NT2/D1 (cell line): ENCODE results near the gene LBP.
"Not testable (repeated sequence)": the region's sequence is repeated elsewhere in the genome, so short reads cannot be mapped to it uniquely, and the experiment has no call there.

Experiments
- DNase-seq: peaks from one replicate; pipeline ENCODE4 v3.0.0-alpha.2; 2011; ENCODE audit warnings: low read depth, low spot score
- H3K27me3 ChIP-seq: 2 replicates; pipeline ENCODE4 v1.6.0; 2011; ENCODE audit warnings: mild to moderate bottlenecking; ENCODE audit not compliant: insufficient read length, insufficient read depth
- H3K36me3 ChIP-seq: 2 replicates; pipeline ENCODE4 v1.6.1; 2011; ENCODE audit warnings: mild to moderate bottlenecking, low read length, mixed read lengths; ENCODE audit not compliant: insufficient read depth, insufficient read length
- H3K4me1 ChIP-seq: 2 replicates; pipeline ENCODE4 v1.5.1; 2011; ENCODE audit not compliant: insufficient read depth, insufficient read length
- H3K4me3 ChIP-seq: 2 replicates; pipeline ENCODE4 v1.5.1; 2011; ENCODE audit warnings: low read depth; ENCODE audit not compliant: insufficient read length
- H3K9ac ChIP-seq: 2 replicates; pipeline ENCODE4 v1.6.0; 2011; ENCODE audit warnings: low read depth; ENCODE audit not compliant: insufficient read length
- H3K9me3 ChIP-seq: 2 replicates; pipeline ENCODE4 v1.5.1; 2011; ENCODE audit warnings: mild to moderate bottlenecking, low read length; ENCODE audit not compliant: insufficient read depth
- SUZ12 ChIP-seq: IDR thresholded peaks from 2 replicates; pipeline ENCODE4 v1.6.1; 2011; ENCODE audit not compliant: insufficient read length, insufficient read depth; ENCODE audit errors: extremely low read depth
- YY1 ChIP-seq: IDR thresholded peaks from 2 replicates; pipeline ENCODE4 v1.6.1; 2011; ENCODE audit not compliant: insufficient read length, insufficient read depth
- ZNF274 ChIP-seq: IDR thresholded peaks from 2 replicates; pipeline ENCODE4 v1.6.1; 2011; ENCODE audit warnings: mild to moderate bottlenecking, low read depth, low read length

LBP gene

DNA sequence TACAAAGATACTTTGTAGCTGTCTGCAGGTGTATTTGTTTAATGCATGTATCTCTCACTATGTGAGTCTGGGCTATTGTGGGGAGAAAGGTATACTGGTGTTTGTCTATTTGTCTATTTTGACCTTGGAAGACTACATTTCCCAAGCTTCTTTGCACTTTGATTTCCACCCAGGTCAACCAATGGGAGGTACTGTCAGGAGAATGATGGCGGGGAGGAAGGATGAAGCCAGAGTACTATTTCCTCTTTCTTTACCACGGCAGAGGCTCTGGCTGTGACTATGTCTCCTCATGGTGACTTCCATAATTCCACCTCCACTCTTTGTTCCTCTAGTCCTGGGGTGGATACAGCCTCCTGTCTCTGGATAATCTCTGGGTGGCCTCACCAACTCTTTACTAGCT, 23.1 kb downstream of the LBP start:
- no peaks in the 10 kb centered on the region for H3K9me3 ChIP-seq
- no peak overlapping the region for H3K4me3 ChIP-seq
- peaks cover 2% of the 10 kb centered on the region for H3K4me1 ChIP-seq
- no peaks in the 10 kb centered on the region for H3K27me3 ChIP-seq
- no peak for DNase-seq
- TF ChIP-seq SUZ12 (no peak), ZNF274 (no peak), YY1 (no peak)
- H3K36me3 ChIP-seq: no peaks in the 10 kb centered on the region
- H3K9ac ChIP-seq: no peak overlapping the region

- no peak for TF ChIP-seq YY1
- no peak for TF ChIP-seq SUZ12
- no peak for TF ChIP-seq ZNF274
- Histone ChIP-seq H3K9me3 (no peaks in the 10 kb centered on the region), H3K27me3 (no peaks in the 10 kb centered on the region), H3K4me1 (peaks cover 2% of the 10 kb centered on the region), H3K36me3 (no peaks in the 10 kb centered on the region), H3K9ac (no peak overlapping the region), H3K4me3 (no peak overlapping the region)
- no peak for DNase-seq
Observed at GRCh38 chr20:38372806-38373205, 26.5 kb downstream of the LBP start.

GRCh38 chr20:38373231-38373867, 27.1 kb downstream of the LBP start:
- Histone ChIP-seq H3K4me1 (peaks cover 2% of the 10 kb centered on the region), H3K9me3 (no peaks in the 10 kb centered on the region), H3K27me3 (no peaks in the 10 kb centered on the region), H3K9ac (no peak overlapping the region), H3K4me3 (no peak overlapping the region), H3K36me3 (no peaks in the 10 kb centered on the region)
- no peak for DNase-seq
- TF ChIP-seq ZNF274 (no peak), YY1 (no peak), SUZ12 (no peak)

DNA sequence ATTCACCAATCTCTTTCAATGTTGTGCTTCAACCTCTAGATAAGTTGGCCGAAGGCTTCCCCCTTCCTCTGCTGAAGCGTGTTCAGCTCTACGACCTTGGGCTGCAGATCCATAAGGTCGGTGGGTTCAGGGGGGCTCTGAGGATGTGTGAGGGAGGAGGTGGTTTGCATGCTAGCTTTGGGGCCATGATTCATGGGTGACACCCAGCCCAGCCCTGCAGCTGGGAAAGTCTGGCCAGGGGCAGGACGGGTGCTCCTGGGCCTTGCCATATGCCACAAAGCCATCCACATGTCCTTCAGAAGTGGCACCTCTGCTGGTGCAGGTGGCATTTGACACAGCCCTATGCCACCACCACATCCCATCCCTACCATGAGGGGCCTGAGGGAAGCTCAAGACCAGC, 27.6 kb downstream of the LBP start:
- TF ChIP-seq SUZ12: no peak
- TF ChIP-seq ZNF274: no peak
- no peak for TF ChIP-seq YY1
- Histone ChIP-seq H3K27me3 (no peaks in the 10 kb centered on the region), H3K4me1 (peaks cover 2% of the 10 kb centered on the region), H3K36me3 (no peaks in the 10 kb centered on the region), H3K9ac (no peak overlapping the region), H3K4me3 (no peak overlapping the region), H3K9me3 (no peaks in the 10 kb centered on the region)
- DNase-seq: no peak

- DNase-seq: no peak
- H3K9me3 ChIP-seq: no peaks in the 10 kb centered on the region
- no peak for TF ChIP-seq YY1
Observed at GRCh38 chr20:38377039-38377685, 30.9 kb downstream of the LBP start.

DNA sequence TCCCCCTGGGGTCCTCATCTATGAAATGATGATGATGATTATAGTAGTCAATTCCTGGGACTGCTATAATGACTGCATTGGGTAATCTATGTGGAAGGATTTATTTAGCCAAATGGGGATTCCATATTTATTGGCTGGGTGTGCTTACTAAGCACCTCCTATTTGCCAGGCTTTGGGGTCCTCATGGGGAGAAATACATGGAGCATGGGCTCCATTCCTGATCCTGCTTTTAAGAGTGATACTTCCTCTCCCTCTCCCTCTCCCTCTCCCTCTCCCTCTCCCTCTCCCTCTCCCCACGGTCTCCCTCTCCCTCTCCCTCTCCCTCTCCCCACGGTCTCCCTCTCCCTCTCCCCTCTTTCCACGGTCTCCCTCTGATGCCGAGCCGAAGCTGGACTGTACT, 31.6 kb downstream of the LBP start:
- not testable (repeated sequence) for H3K36me3 ChIP-seq, H3K27me3 ChIP-seq, H3K9me3 ChIP-seq, H3K9ac ChIP-seq, H3K4me1 ChIP-seq, H3K4me3 ChIP-seq, DNase-seq

More at GRCh38 chr20:38377039-38377685, 30.9 kb downstream of the LBP start:
- Histone ChIP-seq H3K4me1 (no peaks in the 10 kb centered on the region), H3K9ac (no peak overlapping the region), H3K4me3 (no peak overlapping the region), H3K27me3 (no peaks in the 10 kb centered on the region), H3K36me3 (no peaks in the 10 kb centered on the region)

GRCh38 chr20:38383147-38383546, 36.9 kb downstream of the LBP start:
- TF ChIP-seq YY1: no peak
- Histone ChIP-seq H3K4me1 (peaks cover 1% of the 10 kb centered on the region), H3K9ac (no peak overlapping the region), H3K9me3 (no peaks in the 10 kb centered on the region), H3K27me3 (no peaks in the 10 kb centered on the region), H3K4me3 (no peak overlapping the region), H3K36me3 (no peaks in the 10 kb centered on the region)
- peak; percentile 46 for DNase-seq
